Measurements from ENCODE around the gene PAX1. TPM values are rescaled to one million over a fixed set of nuclear protein-coding genes. Genes with fewer than 3 reads are reported as not detected.

Gene PAX1
- total RNA-seq, 4 donors from 2014 or later, result 0.08 to 0.21 TPM; not detected in 2

DNA sequence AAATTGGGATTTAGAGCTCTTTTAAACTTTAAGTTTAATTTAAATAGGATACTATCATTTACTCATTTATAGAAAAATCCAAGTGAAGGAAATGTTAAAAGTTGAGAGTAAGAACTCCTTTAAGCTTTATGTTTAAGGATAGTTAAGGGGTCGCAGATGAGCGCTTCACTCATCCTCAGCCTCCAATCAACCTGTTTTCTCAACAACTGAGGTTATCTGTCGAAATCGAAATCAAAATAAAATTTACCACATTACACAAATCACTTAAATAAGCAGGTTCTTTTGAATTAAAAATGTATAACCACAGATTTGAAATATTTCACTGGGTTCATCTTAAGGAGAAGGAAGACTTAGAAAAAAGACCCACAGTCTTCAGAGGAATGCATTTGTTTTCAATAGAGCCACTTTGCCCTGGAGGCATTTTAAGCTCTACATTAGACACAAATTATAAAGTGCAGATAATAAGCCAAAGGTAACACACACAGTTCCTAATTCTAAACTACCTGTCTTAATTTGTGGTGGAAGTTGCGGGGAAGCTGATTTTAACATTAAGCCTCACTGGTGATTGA is 5.5 kb downstream of the PAX1 start:
- H3K4me3 ChIP-seq, result no peak overlapping the region
- H3K4me1 ChIP-seq, result peaks cover 13% of the 10 kb centered on the region
- DNase-seq (ENCODE audit: low spot score in 2 of 2), result no peak
- peaks cover 100% of the 10 kb centered on the region for H3K27me3 ChIP-seq
- TF ChIP-seq POLR2AphosphoS5 (IDR thresholded peaks at IDR 0.05) (no peak), EP300 (IDR thresholded peaks at IDR 0.05) (no peak), POLR2A (IDR thresholded peaks at IDR 0.05) (no peak)
- TF ChIP-seq, protein P1, sequence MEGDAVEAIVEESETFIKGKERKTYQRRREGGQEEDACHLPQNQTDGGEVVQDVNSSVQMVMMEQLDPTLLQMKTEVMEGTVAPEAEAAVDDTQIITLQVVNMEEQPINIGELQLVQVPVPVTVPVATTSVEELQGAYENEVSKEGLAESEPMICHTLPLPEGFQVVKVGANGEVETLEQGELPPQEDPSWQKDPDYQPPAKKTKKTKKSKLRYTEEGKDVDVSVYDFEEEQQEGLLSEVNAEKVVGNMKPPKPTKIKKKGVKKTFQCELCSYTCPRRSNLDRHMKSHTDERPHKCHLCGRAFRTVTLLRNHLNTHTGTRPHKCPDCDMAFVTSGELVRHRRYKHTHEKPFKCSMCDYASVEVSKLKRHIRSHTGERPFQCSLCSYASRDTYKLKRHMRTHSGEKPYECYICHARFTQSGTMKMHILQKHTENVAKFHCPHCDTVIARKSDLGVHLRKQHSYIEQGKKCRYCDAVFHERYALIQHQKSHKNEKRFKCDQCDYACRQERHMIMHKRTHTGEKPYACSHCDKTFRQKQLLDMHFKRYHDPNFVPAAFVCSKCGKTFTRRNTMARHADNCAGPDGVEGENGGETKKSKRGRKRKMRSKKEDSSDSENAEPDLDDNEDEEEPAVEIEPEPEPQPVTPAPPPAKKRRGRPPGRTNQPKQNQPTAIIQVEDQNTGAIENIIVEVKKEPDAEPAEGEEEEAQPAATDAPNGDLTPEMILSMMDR (IDR thresholded peaks at IDR 0.05), result no peak
- H3K27ac ChIP-seq, result no peak overlapping the region
- H3K36me3 ChIP-seq, result no peaks in the 10 kb centered on the region
- WGBS, result 46% methylated on average over 5 of the region's 5 CpGs
- H3K9me3 ChIP-seq, result no peaks in the 10 kb centered on the region

DNA sequence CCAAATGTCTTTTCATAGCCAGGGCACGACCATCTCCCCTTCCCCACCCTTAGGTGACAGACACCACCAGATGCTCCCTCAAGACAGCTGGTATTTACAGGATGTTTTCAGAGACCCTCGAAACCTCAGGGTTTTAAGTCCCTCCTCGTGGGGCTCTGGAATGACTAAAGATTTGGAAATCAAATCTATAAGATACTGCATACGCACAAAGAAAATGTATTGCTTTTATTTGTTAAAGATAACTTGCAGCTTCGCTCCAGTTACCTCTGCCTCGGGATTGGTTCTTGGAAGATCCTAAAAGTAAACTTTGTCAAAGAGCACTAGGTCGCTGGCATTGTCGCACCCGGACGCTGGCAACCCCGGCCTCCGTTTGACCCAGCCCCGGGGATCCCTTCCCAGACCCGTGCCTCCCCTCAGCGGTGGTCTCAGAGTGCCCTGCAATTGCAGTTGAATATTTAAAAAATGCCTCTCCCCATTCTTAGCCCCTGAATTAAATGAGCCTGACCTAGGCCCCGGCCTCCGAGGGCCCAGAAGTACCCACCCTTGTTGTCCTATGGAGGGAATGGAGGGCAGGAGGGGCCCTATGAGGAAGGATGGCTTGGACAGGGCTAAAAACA is 7.1 kb downstream of the PAX1 start:
- TF ChIP-seq EP300 (IDR thresholded peaks at IDR 0.05) (no peak), POLR2A (IDR thresholded peaks at IDR 0.05) (no peak), POLR2AphosphoS5 (IDR thresholded peaks at IDR 0.05) (no peak)
- TF ChIP-seq, protein P1 (IDR thresholded peaks at IDR 0.05), result no peak
- no peak overlapping the region for H3K4me3 ChIP-seq

GRCh38 chr20:21713470-21713869 is 8.0 kb downstream of the PAX1 start:
- Histone ChIP-seq H3K27ac (no peak overlapping the region), H3K4me1 (peaks cover 4% of the 10 kb centered on the region), H3K9me3 (no peaks in the 10 kb centered on the region), H3K4me3 (no peak overlapping the region), H3K36me3 (no peaks in the 10 kb centered on the region), H3K27me3 (peaks cover 99% of the 10 kb centered on the region)
- 26% methylated on average over 15 of the region's 15 CpGs for WGBS
- TF ChIP-seq POLR2A (IDR thresholded peaks at IDR 0.05) (no peak), EP300 (IDR thresholded peaks at IDR 0.05) (no peak), POLR2AphosphoS5 (IDR thresholded peaks at IDR 0.05) (no peak)
- TF ChIP-seq, protein P1 (IDR thresholded peaks at IDR 0.05), result no peak
- DNase-seq (ENCODE audit: low spot score in 2 of 2), result no peak

More for the DNA sequence above, 7.1 kb downstream of the PAX1 start:
- no peak for DNase-seq (ENCODE audit: low spot score in 2 of 2)
- no peaks in the 10 kb centered on the region for H3K36me3 ChIP-seq
- H3K27me3 ChIP-seq, result peaks cover 99% of the 10 kb centered on the region
- H3K4me1 ChIP-seq, result peaks cover 4% of the 10 kb centered on the region
- no peaks in the 10 kb centered on the region for H3K9me3 ChIP-seq
- WGBS, result 36% methylated on average over 17 of the region's 17 CpGs
- no peak overlapping the region for H3K27ac ChIP-seq

- Histone ChIP-seq H3K27ac (no peak overlapping the region), H3K9me3 (no peaks in the 10 kb centered on the region), H3K27me3 (peaks cover 97% of the 10 kb centered on the region), H3K4me3 (no peak overlapping the region), H3K4me1 (peaks cover 3% of the 10 kb centered on the region), H3K36me3 (no peaks in the 10 kb centered on the region)
- no peak for DNase-seq (ENCODE audit: low spot score in 2 of 2)
- WGBS, result 29% methylated on average over 13 of the region's 26 CpGs
- TF ChIP-seq, protein P1 (IDR thresholded peaks at IDR 0.05), result no peak
- TF ChIP-seq EP300 (IDR thresholded peaks at IDR 0.05) (no peak), POLR2A (IDR thresholded peaks at IDR 0.05) (no peak), POLR2AphosphoS5 (IDR thresholded peaks at IDR 0.05) (no peak)
Observed at GRCh38 chr20:21713901-21714296, 8.4 kb downstream of the PAX1 start.

- TF ChIP-seq, protein P1 (IDR thresholded peaks at IDR 0.05), result no peak
- no peak for TF ChIP-seq POLR2AphosphoS5 (IDR thresholded peaks at IDR 0.05)
- no peak for TF ChIP-seq EP300 (IDR thresholded peaks at IDR 0.05)
- no peak for TF ChIP-seq POLR2A (IDR thresholded peaks at IDR 0.05)
- H3K4me3 ChIP-seq, result no peak overlapping the region
- WGBS, result 22% methylated on average over 34 of the region's 54 CpGs
- no peaks in the 10 kb centered on the region for H3K9me3 ChIP-seq
- no peak for DNase-seq (ENCODE audit: low spot score in 2 of 2)
- H3K4me1 ChIP-seq, result no peaks in the 10 kb centered on the region
- no peaks in the 10 kb centered on the region for H3K36me3 ChIP-seq
- H3K27ac ChIP-seq, result no peak overlapping the region
- H3K27me3 ChIP-seq, result peaks cover 91% of the 10 kb centered on the region
Observed at GRCh38 chr20:21714297-21715192, 9.1 kb downstream of the PAX1 start.

All from suprapubic skin (tissue), 4 donors.